GM10266 (cell line): ENCODE data around the gene SLC25A26.
A peak's percentile ranks its signal among the peaks of the same experiment; 100 is the strongest.
"Not testable (repeated sequence)": the region's sequence is repeated elsewhere in the genome, so short reads cannot be mapped to it uniquely, and the experiment has no call there.

Source experiments
- DNase-seq: peaks from one replicate; pipeline ENCODE4 v3.0.0; 2012; ENCODE audit errors: extremely low spot score
- CTCF ChIP-seq: IDR thresholded peaks from 2 replicates; pipeline ENCODE4 v1.5.1; 2012; ENCODE audit warnings: mild to moderate bottlenecking, low read depth; ENCODE audit not compliant: control insufficient read depth, insufficient read depth; ENCODE audit errors: missing control alignments

SLC25A26 gene

DNA sequence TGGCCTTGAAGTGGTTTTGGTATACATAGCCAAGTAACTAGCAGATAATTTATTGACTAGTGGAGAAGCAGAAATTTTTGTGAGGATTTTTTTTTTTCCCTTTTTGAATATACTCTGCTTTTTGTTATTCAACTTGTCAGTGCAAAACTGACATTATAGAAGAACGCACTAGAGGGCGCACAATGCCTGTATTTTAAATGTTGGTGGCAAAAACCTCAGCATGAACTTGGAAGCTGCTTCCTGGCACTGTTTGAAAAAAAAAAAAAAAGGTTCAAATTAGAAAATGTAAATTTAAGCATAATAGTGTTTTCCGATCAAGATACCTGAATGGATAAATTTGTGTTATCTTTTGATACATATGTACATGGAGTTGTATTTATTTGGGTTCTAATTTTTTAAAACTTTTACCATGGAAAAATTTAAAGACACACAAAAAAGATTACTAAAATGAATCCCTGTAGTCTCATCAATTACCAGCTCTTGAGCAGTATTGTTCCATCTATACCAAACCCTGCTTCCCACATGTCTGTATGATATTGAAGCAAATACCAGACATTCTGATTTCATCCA lies 56.0 kb downstream of the SLC25A26 start:
- peak; percentile 26 for DNase-seq

GRCh38 chr3:66279168-66279567 lies 58.4 kb downstream of the SLC25A26 start:
- no peak for DNase-seq
- TF ChIP-seq CTCF = no peak

More for the DNA sequence above, 56.0 kb downstream of the SLC25A26 start:
- peak; percentile 63 for TF ChIP-seq CTCF

GRCh38 chr3:66280304-66280703 lies 59.5 kb downstream of the SLC25A26 start:
- TF ChIP-seq CTCF = no peak
- no peak for DNase-seq

- not testable (repeated sequence) for DNase-seq
Observed at GRCh38 chr3:66291922-66292321, 71.1 kb downstream of the SLC25A26 start.

DNA sequence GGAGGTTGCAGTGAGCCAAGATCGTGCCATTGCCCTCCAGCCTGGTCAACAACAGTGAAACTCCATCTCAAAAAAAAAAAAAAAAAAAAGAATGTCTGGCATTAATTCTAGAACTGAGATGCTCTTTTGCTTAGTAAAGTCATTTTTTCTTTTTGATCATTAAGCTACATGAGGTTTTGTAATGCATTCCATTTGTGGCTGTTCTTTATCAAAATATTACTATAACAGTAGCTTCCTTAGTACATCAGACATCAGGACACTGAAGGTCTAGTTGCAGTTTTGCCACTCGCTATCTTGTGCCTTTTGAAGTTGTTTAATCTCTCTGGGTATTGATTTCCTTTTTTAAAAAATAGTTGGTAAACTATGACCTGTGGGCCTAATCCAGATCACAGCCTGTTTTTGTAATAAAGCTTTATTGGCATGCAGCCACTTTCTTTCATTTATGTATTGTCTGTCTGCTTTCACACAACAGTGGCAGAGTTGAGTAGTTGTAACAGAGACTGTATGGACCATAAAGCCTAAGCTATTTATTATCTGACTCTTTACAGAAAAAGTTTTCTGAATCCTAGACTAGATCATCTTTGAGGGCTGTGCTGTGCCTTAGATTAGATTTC lies 76.6 kb downstream of the SLC25A26 start:
- DNase-seq = no peak
- TF ChIP-seq CTCF = no peak

DNA sequence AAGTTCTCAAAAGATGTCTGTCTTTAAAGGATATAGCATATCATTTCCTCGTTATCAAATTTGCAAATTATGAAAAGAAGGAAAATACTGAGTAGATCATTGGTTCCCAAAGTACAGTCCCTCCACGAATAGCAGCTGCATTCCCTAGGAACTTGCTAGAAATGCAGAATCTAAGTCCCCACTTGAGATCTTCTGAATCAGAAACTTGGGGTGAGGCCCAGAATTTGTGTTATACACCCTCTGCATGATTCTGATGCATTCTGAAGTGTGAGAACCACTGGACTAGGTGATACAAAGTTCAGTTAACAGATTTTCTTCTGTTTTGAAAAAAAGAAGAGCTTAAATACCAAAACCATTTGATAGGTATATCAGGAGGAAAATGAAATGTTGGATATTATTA lies 77.1 kb downstream of the SLC25A26 start:
- no peak for DNase-seq
- no peak for TF ChIP-seq CTCF

DNA sequence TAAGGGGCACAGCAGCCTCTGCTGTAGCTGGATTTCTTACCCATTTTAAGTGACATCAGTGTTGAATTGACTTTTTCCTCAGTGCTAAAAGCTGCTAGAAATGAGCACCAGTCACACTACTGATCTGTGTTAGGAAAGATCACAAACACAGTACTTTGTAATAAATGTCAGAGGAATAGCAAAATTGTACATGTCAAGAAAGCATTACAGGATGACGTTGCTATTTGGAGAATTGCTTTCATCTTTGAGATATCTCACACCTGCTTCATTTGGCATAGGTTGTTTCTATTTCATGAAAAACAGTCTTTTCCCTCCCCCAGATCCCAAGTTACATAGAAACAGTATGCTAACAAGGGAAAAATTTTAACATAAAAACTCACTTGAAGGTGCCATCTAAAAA lies 77.8 kb downstream of the SLC25A26 start:
- no peak for TF ChIP-seq CTCF
- no peak for DNase-seq

GRCh38 chr3:66299085-66299484 lies 78.3 kb downstream of the SLC25A26 start:
- not testable (repeated sequence) for DNase-seq

GRCh38 chr3:66299891-66300290 lies 79.1 kb downstream of the SLC25A26 start:
- no peak for TF ChIP-seq CTCF
- no peak for DNase-seq
